ENCODE data around the gene NAA80.

Gene NAA80

GRCh38 chr3:50341996-50342650 is 42.9 kb upstream of the NAA80 start:
- in situ Hi-C loops (cut with MboI; ENCODE audit: low sequenced_read_pairs, unreplicated experiment) = no loop called here
- TF ChIP-seq CTCF (IDR thresholded peaks at IDR 0.05; ENCODE audit: borderline replicate concordance, control extremely low read depth, extremely low read depth, insufficient read depth, missing control alignments) = no peak

DNA sequence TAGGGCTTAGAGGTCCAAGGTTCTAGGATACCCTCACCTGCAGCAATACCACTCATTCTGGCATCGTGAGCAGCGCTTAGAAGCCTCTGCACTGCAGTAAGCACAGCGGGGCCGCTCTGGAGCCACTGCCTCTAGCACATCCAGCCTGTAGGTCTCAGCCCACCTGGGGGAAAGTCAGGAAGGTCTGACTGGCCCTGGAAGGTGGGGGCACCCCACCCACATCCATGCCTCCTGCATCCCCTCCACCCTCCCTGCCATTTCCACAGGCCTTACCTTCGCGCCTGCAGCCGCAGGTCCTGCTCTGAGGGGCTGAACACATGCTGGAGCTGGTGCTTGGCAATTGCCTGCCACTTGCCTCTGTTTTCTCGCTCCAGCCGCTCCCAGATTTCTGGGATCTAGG is 42.3 kb upstream of the NAA80 start:
- DNase-seq (ENCODE audit: low spot score) = no peak
- TF ChIP-seq CTCF (IDR thresholded peaks at IDR 0.05; ENCODE audit: borderline replicate concordance, control extremely low read depth, extremely low read depth, insufficient read depth, missing control alignments) = no peak
- in situ Hi-C loops (cut with MboI; ENCODE audit: low sequenced_read_pairs, unreplicated experiment) = no loop called here

More at GRCh38 chr3:50341996-50342650, 42.9 kb upstream of the NAA80 start:
- DNase-seq (ENCODE audit: low spot score) = no peak

- in situ Hi-C loops (cut with MboI; ENCODE audit: low sequenced_read_pairs, unreplicated experiment) = no loop called here
- no peak for TF ChIP-seq CTCF (IDR thresholded peaks at IDR 0.05; ENCODE audit: borderline replicate concordance, control extremely low read depth, extremely low read depth, insufficient read depth, missing control alignments)
- peak; percentile 85 for DNase-seq (ENCODE audit: low spot score)
Measured at GRCh38 chr3:50340448-50341329, 41.5 kb upstream of the NAA80 start, which contains the start of gene RASSF1. TSS of gene RASSF1 (minus strand) at chr3:50340836. CDS start at chr3:50340805, 31 bp downstream.

- in situ Hi-C loops (cut with MboI; ENCODE audit: low sequenced_read_pairs, unreplicated experiment) = no loop called here
Measured at GRCh38 chr3:50340147-50340447, 40.9 kb upstream of the NAA80 start.

DNA sequence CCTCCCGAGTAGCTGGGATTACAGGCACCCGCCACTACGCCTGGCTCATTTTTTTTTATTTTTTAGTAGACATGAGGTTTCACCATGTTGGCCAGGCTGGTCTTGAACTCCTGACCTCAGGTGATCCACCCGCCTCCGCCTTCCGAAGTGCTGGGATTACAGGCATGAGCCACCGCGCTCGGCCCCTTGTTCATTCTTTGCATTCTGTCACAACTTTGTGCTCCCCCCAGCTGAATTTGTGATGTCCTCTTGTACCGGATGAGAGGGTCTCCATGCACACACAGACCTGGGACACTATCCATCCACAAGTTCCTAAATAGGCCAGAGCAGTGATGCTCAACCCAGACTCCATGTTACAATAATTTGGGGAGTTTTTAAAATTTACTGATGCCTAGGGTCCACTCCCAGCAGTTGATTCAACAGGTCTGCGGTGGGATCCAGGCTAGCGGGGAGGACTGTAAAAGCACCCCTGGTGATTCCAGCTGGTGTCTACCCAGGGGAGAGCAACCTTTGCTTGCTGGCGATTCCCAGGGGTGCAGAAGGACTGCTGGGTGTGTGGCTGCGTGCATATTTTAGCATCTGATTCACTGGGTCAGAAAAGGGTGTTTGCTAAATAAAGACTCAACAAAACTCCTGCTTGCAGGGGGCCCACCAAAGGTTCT is 40.4 kb upstream of the NAA80 start:
- in situ Hi-C loops (cut with MboI; ENCODE audit: low sequenced_read_pairs, unreplicated experiment) = no loop called here
- TF ChIP-seq CTCF (IDR thresholded peaks at IDR 0.05; ENCODE audit: borderline replicate concordance, control extremely low read depth, extremely low read depth, insufficient read depth, missing control alignments) = no peak
- DNase-seq (ENCODE audit: low spot score) = no peak

More at GRCh38 chr3:50340147-50340447, 40.9 kb upstream of the NAA80 start:
- no peak for DNase-seq (ENCODE audit: low spot score)
- no peak for TF ChIP-seq CTCF (IDR thresholded peaks at IDR 0.05; ENCODE audit: borderline replicate concordance, control extremely low read depth, extremely low read depth, insufficient read depth, missing control alignments)

DNA sequence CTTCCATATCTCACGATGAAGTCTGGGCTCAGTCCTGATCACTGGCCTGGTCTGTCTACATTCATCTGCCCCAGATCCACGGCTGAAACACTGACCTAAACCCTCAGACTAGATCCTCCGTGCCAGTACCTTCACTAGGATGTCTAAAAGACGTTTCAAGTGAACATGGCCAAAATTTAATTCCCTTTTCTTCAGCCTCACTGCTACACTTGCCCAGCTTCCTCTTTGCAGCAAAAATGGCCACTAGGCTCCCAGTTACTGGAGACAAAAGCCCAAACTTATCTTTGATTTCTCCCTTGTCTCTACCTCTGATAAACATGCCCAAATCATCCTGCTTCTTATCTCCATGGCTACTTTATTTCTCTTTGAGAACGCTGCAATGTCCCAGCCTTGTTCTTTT is 39.8 kb upstream of the NAA80 start:
- in situ Hi-C loops (cut with MboI; ENCODE audit: low sequenced_read_pairs, unreplicated experiment) = no loop called here
- DNase-seq (ENCODE audit: low spot score) = no peak
- no peak for TF ChIP-seq CTCF (IDR thresholded peaks at IDR 0.05; ENCODE audit: borderline replicate concordance, control extremely low read depth, extremely low read depth, insufficient read depth, missing control alignments)

Measured in GM13976 (cell line).